Measurements from ENCODE around the gene RXRG. TPM values are rescaled to one million over a fixed set of nuclear protein-coding genes. Genes with fewer than 3 reads are reported as not detected.

The RXRG gene
- total RNA-seq, 4 donors from 2014 or later = 0.72 to 1.8 (median 1.3) TPM

DNA sequence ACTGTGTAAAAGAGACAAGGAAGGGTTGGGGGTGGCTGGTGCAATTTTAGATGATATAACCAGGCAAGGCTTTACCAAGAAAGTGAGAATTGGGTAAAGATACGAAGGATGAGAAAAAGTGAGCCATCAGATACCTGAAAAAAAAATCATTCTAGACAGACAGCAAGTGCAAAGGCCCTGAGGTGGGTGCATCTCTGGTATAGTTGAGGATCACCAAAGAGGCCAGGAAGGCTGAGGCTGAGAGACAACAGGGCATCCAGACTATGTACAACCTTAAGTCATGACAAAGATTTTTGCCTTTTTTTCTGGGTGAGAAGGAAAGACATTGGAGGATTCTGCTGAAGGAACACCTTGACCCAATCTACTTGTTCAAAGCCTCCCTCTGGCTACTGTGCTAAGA lies 29.9 kb downstream of the RXRG start:
- WGBS = 94% methylated on average over 1 of the region's 1 CpG
- H3K9me3 ChIP-seq = no peaks in the 10 kb centered on the region
- no peak overlapping the region for H3K27ac ChIP-seq
- H3K4me3 ChIP-seq = no peak overlapping the region
- no peaks in the 10 kb centered on the region for H3K4me1 ChIP-seq
- peaks cover 21% of the 10 kb centered on the region for H3K27me3 ChIP-seq
- DNase-seq (ENCODE audit: low spot score in 2 of 2) = no peak
- TF ChIP-seq, protein P1, sequence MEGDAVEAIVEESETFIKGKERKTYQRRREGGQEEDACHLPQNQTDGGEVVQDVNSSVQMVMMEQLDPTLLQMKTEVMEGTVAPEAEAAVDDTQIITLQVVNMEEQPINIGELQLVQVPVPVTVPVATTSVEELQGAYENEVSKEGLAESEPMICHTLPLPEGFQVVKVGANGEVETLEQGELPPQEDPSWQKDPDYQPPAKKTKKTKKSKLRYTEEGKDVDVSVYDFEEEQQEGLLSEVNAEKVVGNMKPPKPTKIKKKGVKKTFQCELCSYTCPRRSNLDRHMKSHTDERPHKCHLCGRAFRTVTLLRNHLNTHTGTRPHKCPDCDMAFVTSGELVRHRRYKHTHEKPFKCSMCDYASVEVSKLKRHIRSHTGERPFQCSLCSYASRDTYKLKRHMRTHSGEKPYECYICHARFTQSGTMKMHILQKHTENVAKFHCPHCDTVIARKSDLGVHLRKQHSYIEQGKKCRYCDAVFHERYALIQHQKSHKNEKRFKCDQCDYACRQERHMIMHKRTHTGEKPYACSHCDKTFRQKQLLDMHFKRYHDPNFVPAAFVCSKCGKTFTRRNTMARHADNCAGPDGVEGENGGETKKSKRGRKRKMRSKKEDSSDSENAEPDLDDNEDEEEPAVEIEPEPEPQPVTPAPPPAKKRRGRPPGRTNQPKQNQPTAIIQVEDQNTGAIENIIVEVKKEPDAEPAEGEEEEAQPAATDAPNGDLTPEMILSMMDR (IDR thresholded peaks at IDR 0.05) = no peak
- TF ChIP-seq EP300 (IDR thresholded peaks at IDR 0.05) = no peak
- no peak for TF ChIP-seq POLR2AphosphoS5 (IDR thresholded peaks at IDR 0.05)
- H3K36me3 ChIP-seq = no peaks in the 10 kb centered on the region

DNA sequence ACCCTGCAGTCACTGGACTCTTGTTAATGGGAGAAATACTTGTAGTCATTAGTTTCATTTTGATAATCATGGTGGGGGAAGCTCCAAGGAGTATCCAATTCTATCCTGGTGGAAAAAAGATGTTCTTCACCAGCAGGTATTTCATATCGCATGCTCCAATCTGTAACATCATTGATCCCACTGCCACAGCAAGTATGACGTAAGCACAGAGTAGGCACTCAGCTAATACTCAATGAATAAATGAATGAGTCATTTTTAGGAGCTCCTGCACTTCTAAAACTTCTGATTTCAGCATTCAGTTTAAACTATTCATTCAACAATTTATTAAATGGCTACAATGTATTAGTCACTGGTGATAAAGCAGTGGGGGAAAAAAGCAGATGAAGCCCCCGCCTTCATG lies 30.3 kb downstream of the RXRG start:
- no peaks in the 10 kb centered on the region for H3K4me1 ChIP-seq
- TF ChIP-seq POLR2AphosphoS5 (IDR thresholded peaks at IDR 0.05) (no peak), POLR2A (IDR thresholded peaks at IDR 0.05) (no peak), EP300 (IDR thresholded peaks at IDR 0.05) (no peak)
- TF ChIP-seq, protein P1 (IDR thresholded peaks at IDR 0.05) = no peak
- H3K9me3 ChIP-seq = no peaks in the 10 kb centered on the region
- H3K27me3 ChIP-seq = peaks cover 21% of the 10 kb centered on the region
- DNase-seq (ENCODE audit: low spot score in 2 of 2) = no peak
- H3K27ac ChIP-seq = no peak overlapping the region
- no peak overlapping the region for H3K4me3 ChIP-seq
- H3K36me3 ChIP-seq = no peaks in the 10 kb centered on the region
- 93% methylated on average over 3 of the region's 3 CpGs for WGBS

DNA sequence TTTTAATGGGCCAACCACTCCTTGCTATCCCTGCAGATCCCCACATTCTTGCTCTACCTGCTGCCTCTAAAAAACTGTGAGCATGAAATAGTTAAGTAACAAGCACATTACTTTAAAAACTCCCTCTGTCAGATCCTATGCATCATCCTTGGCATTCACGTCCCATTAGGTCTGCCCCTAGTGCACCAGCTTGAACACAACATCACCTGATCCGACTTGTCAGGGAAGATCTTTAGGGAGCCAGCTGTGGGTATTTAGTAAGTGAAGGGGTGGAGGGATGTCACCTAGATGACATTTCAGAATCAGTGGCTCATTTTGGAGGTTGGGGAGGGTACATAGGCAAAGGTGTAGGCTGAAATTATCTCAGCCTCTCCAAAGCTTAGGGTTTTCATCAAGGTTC lies 33.5 kb downstream of the RXRG start:
- 53% methylated on average over 2 of the region's 2 CpGs for WGBS

DNA sequence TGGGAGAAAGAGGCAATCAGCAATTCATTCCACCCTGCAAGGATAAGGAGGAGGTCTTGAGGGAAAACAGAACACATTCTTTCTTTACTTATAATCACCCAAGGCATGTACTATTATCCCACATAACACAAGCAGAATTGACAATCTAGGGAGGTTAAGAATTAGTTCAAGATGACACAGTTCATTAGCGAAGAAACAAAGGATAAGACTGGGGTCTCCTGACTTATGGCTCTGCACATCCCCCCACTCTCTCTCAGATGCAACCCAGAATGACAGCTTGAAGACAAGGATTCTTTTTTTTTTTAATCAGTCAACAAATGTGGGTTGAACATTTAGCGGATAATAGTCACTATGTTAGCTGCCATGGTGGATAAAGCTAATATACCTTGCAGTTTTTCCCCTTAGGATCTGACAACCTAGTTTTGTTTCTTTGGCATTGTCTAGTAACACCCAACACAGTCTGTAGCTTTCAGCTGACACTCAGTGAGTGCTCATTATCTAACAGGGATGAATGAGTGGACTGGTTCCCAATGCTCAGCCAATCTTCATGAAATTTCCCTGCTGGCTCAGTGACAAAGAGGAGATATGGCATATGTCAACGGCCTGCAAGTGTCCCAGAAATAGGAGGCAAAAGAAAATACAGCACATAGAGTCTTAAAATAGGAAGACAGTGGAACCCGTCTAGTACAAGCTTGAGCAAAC lies 35.1 kb downstream of the RXRG start:
- Histone ChIP-seq H3K9me3 (no peaks in the 10 kb centered on the region), H3K36me3 (no peaks in the 10 kb centered on the region), H3K27ac (no peak overlapping the region), H3K4me1 (no peaks in the 10 kb centered on the region), H3K27me3 (peaks cover 15% of the 10 kb centered on the region), H3K4me3 (no peak overlapping the region)
- no peak for DNase-seq (ENCODE audit: low spot score in 2 of 2)
- 61% methylated on average over 4 of the region's 4 CpGs for WGBS
- TF ChIP-seq POLR2A (IDR thresholded peaks at IDR 0.05) (no peak), POLR2AphosphoS5 (IDR thresholded peaks at IDR 0.05) (no peak), EP300 (IDR thresholded peaks at IDR 0.05) (no peak)
- TF ChIP-seq, protein P1 (IDR thresholded peaks at IDR 0.05) = no peak

More for the DNA sequence above, 33.5 kb downstream of the RXRG start:
- no peaks in the 10 kb centered on the region for H3K9me3 ChIP-seq
- TF ChIP-seq POLR2AphosphoS5 (IDR thresholded peaks at IDR 0.05) (no peak), EP300 (IDR thresholded peaks at IDR 0.05) (no peak)
- TF ChIP-seq, protein P1 (IDR thresholded peaks at IDR 0.05) = no peak
- H3K4me3 ChIP-seq = no peak overlapping the region
- H3K36me3 ChIP-seq = no peaks in the 10 kb centered on the region
- no peak for DNase-seq (ENCODE audit: low spot score in 2 of 2)
- no peaks in the 10 kb centered on the region for H3K4me1 ChIP-seq
- peaks cover 18% of the 10 kb centered on the region for H3K27me3 ChIP-seq
- no peak overlapping the region for H3K27ac ChIP-seq

DNA sequence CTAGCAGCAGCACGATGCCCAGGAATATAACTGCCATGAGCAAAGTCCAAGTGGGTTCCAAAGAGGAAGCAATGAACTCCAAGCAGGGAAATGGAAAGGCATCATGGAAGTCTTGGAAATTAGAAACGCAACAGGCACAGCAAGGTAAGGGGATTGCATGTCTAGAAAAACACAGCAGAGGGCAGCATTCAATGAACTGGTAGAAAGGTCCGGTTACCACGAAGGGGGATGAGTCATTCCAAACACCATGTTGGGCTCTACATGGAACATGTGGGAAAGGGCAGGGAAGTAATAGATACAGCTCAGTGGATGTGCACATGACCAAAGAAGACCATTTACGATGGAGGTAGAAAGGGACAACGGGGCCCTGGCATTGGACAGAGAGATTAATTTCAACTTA lies 36.4 kb downstream of the RXRG start:
- Histone ChIP-seq H3K27me3 (peaks cover 14% of the 10 kb centered on the region), H3K9me3 (no peaks in the 10 kb centered on the region), H3K4me3 (no peak overlapping the region), H3K36me3 (no peaks in the 10 kb centered on the region), H3K4me1 (no peaks in the 10 kb centered on the region), H3K27ac (no peak overlapping the region)
- WGBS = 57% methylated on average over 6 of the region's 6 CpGs
- no peak for DNase-seq (ENCODE audit: low spot score in 2 of 2)
- no peak for TF ChIP-seq POLR2A (IDR thresholded peaks at IDR 0.05)
- TF ChIP-seq, protein P1 (IDR thresholded peaks at IDR 0.05) = no peak
- TF ChIP-seq POLR2AphosphoS5 (IDR thresholded peaks at IDR 0.05) = no peak
- no peak for TF ChIP-seq EP300 (IDR thresholded peaks at IDR 0.05)

Data from suprapubic skin (tissue), 4 donors.